K562 (cell line): ENCODE measurements around the gene DDX20. TPM values are rescaled to one million over a fixed set of nuclear protein-coding genes. Genes with fewer than 3 reads are reported as not detected.

Experiments used
- ATAC-seq: fragments of 200-7000 bp; cut with Tn5 transposase; 3 replicates; pipeline ENCODE4 v1.9.1; 2020; ENCODE audit warnings: moderate library complexity
- BruUV-seq: library from RNA; stranded (reverse); fragments of 400-500 nt; replicated peaks from 2 replicates; lab custom pipeline; 2021; lab: Mats Ljungman, UMichigan
- CTCF ChIA-PET: fragments of 300-600 bp; formaldehyde crosslinking; extraction: SDS; loops from one replicate; lab custom pipeline; 2021; ENCODE audit warnings: low intra/inter-chr PET ratio; lab: Yijun Ruan, JAX
- POLR2A ChIA-PET: fragments of 300-600, 350-650 bp; sonication (Branson Sonifier 250); formaldehyde crosslinking; extraction: SDS; loops from one replicate; lab custom pipeline; 2021; ENCODE audit warnings: antibody characterized with exemption, inconsistent platforms; lab: Yijun Ruan, JAX
- DNase-seq, 4 experiments: peaks; one replicate each; pipeline versions ENCODE4 v3.0.0 to v3.0.0-alpha.2; 2011 to 2018; ENCODE audit warnings: low spot score in 3 of 4, mixed read lengths in 3 of 4; ENCODE audit errors: extremely low read depth in 1 of 4
- FAIRE-seq: peaks from 2 replicates; lab custom pipeline; 2011; peaks lifted over from hg19 to GRCh38; lab: Jason Lieb, UNC
- H2AFZ ChIP-seq: 2 replicates; pipeline ENCODE4 v1.6.0; 2011; ENCODE audit warnings: low read depth, low read length, control low read depth, inconsistent platforms
- H3K27ac ChIP-seq: fragments of 200-600 bp; 3 replicates; pipeline ENCODE4 v1.8.0; 2011; ENCODE audit warnings: low read depth, mild to moderate bottlenecking, control low read depth, inconsistent platforms, low read length, moderate library complexity, mixed read lengths; ENCODE audit errors: extremely low read depth
- H3K27me3 ChIP-seq, 2 experiments: fragments of 300-600 bp in 1 of 2; 2 replicates in 1 of 2; 3 replicates in 1 of 2; pipeline versions ENCODE4 v1.6.0 to v1.8.0; 2011; ENCODE audit warnings: inconsistent platforms in 2 of 2, low read length in 2 of 2, mild to moderate bottlenecking in 1 of 2, mixed read lengths in 1 of 2, moderate library complexity in 1 of 2; ENCODE audit not compliant: control insufficient read depth in 2 of 2, insufficient read depth in 2 of 2
- H3K36me3 ChIP-seq: fragments of 300-600 bp; 3 replicates; pipeline ENCODE4 v1.8.0; 2011; ENCODE audit warnings: mild to moderate bottlenecking, low read length, inconsistent platforms; ENCODE audit not compliant: control insufficient read depth, insufficient read depth
- H3K4me1 ChIP-seq, 2 experiments: fragments of 200-600 bp in 1 of 2; replicated peaks in 1 of 2; 2 replicates in 1 of 2; 3 replicates in 1 of 2; pipeline versions ENCODE4 v1.5.1 to v1.8.0; 2011; ENCODE audit warnings: inconsistent platforms in 2 of 2, low read length in 2 of 2, mild to moderate bottlenecking in 1 of 2, mixed read lengths in 1 of 2, moderate library complexity in 1 of 2; ENCODE audit not compliant: control insufficient read depth in 2 of 2, insufficient read depth in 2 of 2
- H3K4me2 ChIP-seq: 2 replicates; pipeline ENCODE4 v1.6.1; 2011; ENCODE audit warnings: low read length, control low read depth, inconsistent platforms, mixed read lengths; ENCODE audit not compliant: insufficient read depth
- H3K4me3 ChIP-seq: fragments of 200-600 bp; sonication (generic), shearing (Covaris generic); 2 replicates; pipeline ENCODE4 v1.5.1; 2016; ENCODE audit warnings: control low read depth, inconsistent platforms
- H3K79me2 ChIP-seq: fragments of 200-600 bp; 3 replicates; pipeline ENCODE4 v1.8.0; 2011; ENCODE audit warnings: low read length, inconsistent platforms; ENCODE audit not compliant: control insufficient read depth, insufficient read depth
- H3K9ac ChIP-seq, 2 experiments: 2 replicates each; pipeline versions ENCODE4 v1.6.0 to v1.6.1; 2011; ENCODE audit warnings: low read depth in 2 of 2, low read length in 2 of 2, control low read depth in 1 of 2, inconsistent platforms in 1 of 2, mild to moderate bottlenecking in 1 of 2, mixed read lengths in 1 of 2; ENCODE audit not compliant: insufficient read depth in 1 of 2
- H3K9me1 ChIP-seq: one replicate; pipeline ENCODE4 v1.6.0; 2011; ENCODE audit warnings: inconsistent platforms, mild to moderate bottlenecking, low read length, moderate library complexity; ENCODE audit not compliant: control insufficient read depth, insufficient read depth
- H3K9me3 ChIP-seq: replicated peaks from 2 replicates; pipeline ENCODE4 v1.5.1; 2011; ENCODE audit warnings: low read depth, low read length, inconsistent platforms; ENCODE audit not compliant: control insufficient read depth, insufficient read depth
- H4K20me1 ChIP-seq: replicated peaks from 2 replicates; pipeline ENCODE4 v1.6.1; 2011; ENCODE audit warnings: low read length, inconsistent platforms, mixed read lengths; ENCODE audit not compliant: control insufficient read depth, insufficient read depth
- ARID3B ChIP-seq: fragments of 250-450 bp; sonication (Bioruptor Pico); IDR thresholded peaks from 2 replicates; pipeline ENCODE4 v1.4.0; 2020; ENCODE audit warnings: borderline replicate concordance
- SNIP1 ChIP-seq: fragments of 450-650 bp; IDR thresholded peaks from 2 replicates; pipeline ENCODE4 v1.7.1; 2017; ENCODE audit warnings: low read depth, mild to moderate bottlenecking
- WGBS: fragments of 100-300 bp; shearing (Covaris generic); methylation state at CpG from one replicate; pipeline ENCODE4 v1.1.6; 2016; ENCODE audit warnings: low coverage, mixed read lengths; ENCODE audit not compliant: insufficient coverage; ENCODE audit errors: missing lambda C conversion rate; 5-methylcytosine and 5-hydroxymethylcytosine counted together
- in situ Hi-C: fragments of 300-500 bp; cut with MboI; formaldehyde crosslinking; loops from 4 replicates; pipeline ENCODE4 v1.15.0; 2018; ENCODE audit warnings: inconsistent platforms, mixed read lengths
- intact Hi-C: fragments of 100-400 bp; cut with micrococcal nuclease; formaldehyde crosslinking; loops from 2 replicates; pipeline ENCODE4 v1.14.2; 2022
- polyA plus RNA-seq, 8 experiments: library from polyadenylated mRNA; depleted of rRNA in 4 of 8; stranded (reverse) in 5 of 8; unstranded in 3 of 8; fragments of >200 nt; fragmentation: Nextera tagmentation in 2 of 8; fragmentation: Illumina TruSeq in 1 of 8; extraction: Ambion mirVana in 2 of 8; extraction: Trizol in 1 of 8; gene quantifications; 2 replicates each; pipeline versions ENCODE4 v1.2.1 to v1.2.3, GENCODE V29; 2011 to 2014; ENCODE audit warnings: inconsistent platforms in 1 of 8, missing spikeins in 1 of 8
- total RNA-seq, 7 experiments: library from RNA; depleted of rRNA in 6 of 7; stranded (reverse); fragments of >200 nt in 6 of 7; fragmentation: Illumina TruSeq in 2 of 7; extraction: Trizol in 2 of 7; gene quantifications; 2 replicates each; pipeline versions ENCODE4 v1.2.1 to v1.2.3, GENCODE V29; 2011 to 2021; ENCODE audit warnings: low replicate concordance in 1 of 7

DDX20 gene
- total and polyA plus RNA-seq, 9 of the 15 experiments (the other 6 are each of a cell fraction or from before 2014, with no cell fraction given) = 8.3 to 33.4 (median 24.5) TPM

DNA sequence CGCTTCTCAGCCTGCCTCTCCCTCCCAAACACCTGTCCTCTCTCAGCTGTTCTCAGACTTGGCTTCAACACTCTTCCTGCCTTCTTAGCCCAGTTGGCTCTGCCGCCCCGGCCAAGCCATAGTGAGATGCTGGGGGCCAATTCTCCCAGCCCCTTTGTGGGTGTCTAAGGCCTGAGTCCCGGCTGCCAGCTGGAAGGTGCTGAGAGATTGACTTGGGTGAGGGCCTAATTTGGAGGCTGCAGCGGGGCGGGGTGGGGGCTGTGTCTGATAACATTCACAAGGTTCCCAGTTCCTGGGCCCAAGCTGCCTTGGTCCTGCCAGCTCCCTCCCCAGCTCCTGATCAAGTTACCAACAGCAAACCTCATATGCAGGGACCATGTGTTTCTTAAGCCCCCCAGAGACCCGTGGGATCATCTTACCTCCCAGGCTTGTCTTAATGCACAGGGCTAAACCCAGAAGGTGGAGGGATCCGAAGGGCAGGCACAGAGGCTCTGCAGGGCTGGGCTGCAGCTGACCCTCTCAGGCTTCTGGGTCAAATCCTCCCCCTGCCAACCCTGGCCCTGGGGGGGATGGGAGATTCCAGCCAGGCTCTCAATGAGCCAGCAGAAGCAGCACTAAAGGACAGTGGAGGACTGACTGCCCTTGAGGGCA is 26.3 kb upstream of the DDX20 start:
- in situ Hi-C loops = no loop called here
- no peak overlapping the region for H2AFZ ChIP-seq
- no peaks in the 10 kb centered on the region for H3K9me3 ChIP-seq
- H3K36me3 ChIP-seq = no peaks in the 10 kb centered on the region
- ATAC-seq (no peak), FAIRE-seq (no peak), DNase-seq (no peak)
- H3K4me3 ChIP-seq = no peak overlapping the region
- H4K20me1 ChIP-seq = no peaks in the 10 kb centered on the region; the same call in 1 of the 2 replicates
- H3K27ac ChIP-seq = no peak overlapping the region
- peaks cover 2% of the 10 kb centered on the region for H3K9me1 ChIP-seq
- POLR2A ChIA-PET = interaction anchor here (0.5 to 1.5 kb wide), 6 partner anchors 9 to 868 kb away, joined by 3 to 4 read pairs (median 3); partner anchors contain the start of gene WDR77
- H3K9ac ChIP-seq = no peak overlapping the region
- H3K4me2 ChIP-seq = no peak overlapping the region
- WGBS = 18% methylated on average over 8 of the region's 8 CpGs
- CTCF ChIA-PET = no interaction called here
- BruUV-seq = no TSS peak
- H3K4me1 ChIP-seq = peaks cover 4 to 14% of the 10 kb centered on the region in 2 experiments
- H3K27me3 ChIP-seq = peaks cover 12 to 71% of the 10 kb centered on the region in 2 experiments; a peak in 3 of 5 replicates
- intact Hi-C loops = no loop called here
- TF ChIP-seq SNIP1 (no peak), ARID3B (CRISPR knock-in tag) (no peak)
- no peaks in the 10 kb centered on the region for H3K79me2 ChIP-seq
